H1 (cell line): ENCODE data around the gene TUT1. TPM values are rescaled to one million over a fixed set of nuclear protein-coding genes. Genes with fewer than 3 reads are reported as not detected.
A peak's percentile ranks its signal among the peaks of the same experiment; 100 is the strongest.

Experiments
- CTCF ChIA-PET: fragments of 300-600 bp; sonication (Branson Sonifier 250); formaldehyde crosslinking; loops from one replicate; lab custom pipeline; 2021; ENCODE audit not compliant: partially characterized antibody; lab: Charles Lee
- POLR2A ChIA-PET: fragments of 300-600 bp; sonication (Branson Sonifier 250); formaldehyde crosslinking; loops from one replicate; lab custom pipeline; 2021; ENCODE audit warnings: inconsistent platforms; ENCODE audit not compliant: partially characterized antibody; lab: Charles Lee
- DNase-seq, 2 experiments: peaks; one replicate each; pipeline versions ENCODE4 v3.0.0 to v3.0.0-alpha.2; 2010 to 2022; ENCODE audit warnings: low spot score in 2 of 2, low read depth in 1 of 2, mixed read lengths in 1 of 2
- FAIRE-seq: peaks from 2 replicates; lab custom pipeline; 2011; peaks lifted over from hg19 to GRCh38; lab: Jason Lieb, UNC
- H2AFZ ChIP-seq: 2 replicates; pipeline ENCODE4 v1.8.1; 2012; ENCODE audit warnings: low read length, inconsistent platforms
- H2AK5ac ChIP-seq: 2 replicates; pipeline ENCODE4 v1.6.1; 2013; ENCODE audit warnings: low read depth, low read length
- H2BK120ac ChIP-seq: replicated peaks from 2 replicates; pipeline ENCODE3; 2013; ENCODE audit warnings: low read depth, low read length, inconsistent platforms
- H2BK12ac ChIP-seq: 2 replicates; pipeline ENCODE4 v1.6.1; 2013; ENCODE audit warnings: low read depth, low read length
- H2BK15ac ChIP-seq: 2 replicates; pipeline ENCODE4 v1.6.1; 2013; ENCODE audit warnings: low read length
- H2BK20ac ChIP-seq: 2 replicates; pipeline ENCODE4 v1.6.1; 2013; ENCODE audit warnings: low read length
- H2BK5ac ChIP-seq: 2 replicates; pipeline ENCODE4 v1.6.1; 2013; ENCODE audit warnings: low read depth, low read length
- H3K14ac ChIP-seq: 2 replicates; pipeline ENCODE4 v1.6.1; 2013; ENCODE audit warnings: inconsistent platforms; ENCODE audit not compliant: insufficient read length
- H3K18ac ChIP-seq: 2 replicates; pipeline ENCODE4 v1.6.1; 2013; ENCODE audit warnings: low read length; ENCODE audit errors: extremely low read depth
- H3K23ac ChIP-seq: 2 replicates; pipeline ENCODE4 v1.6.1; 2013; ENCODE audit warnings: inconsistent platforms; ENCODE audit not compliant: insufficient read length
- H3K23me2 ChIP-seq: 2 replicates; pipeline ENCODE4 v1.6.1; 2013; ENCODE audit warnings: low read depth, low read length
- H3K27ac ChIP-seq: 2 replicates; pipeline ENCODE4 v1.6.1; 2011; ENCODE audit warnings: low read depth, low read length, inconsistent platforms
- H3K27me3 ChIP-seq, 4 experiments: replicated peaks in 1 of 4; 1 replicate in 1 of 4; 2 replicates in 3 of 4; pipeline versions ENCODE4 v1.6.1 to v1.8.1; 2011 to 2013; ENCODE audit warnings: low read length in 3 of 4, mild to moderate bottlenecking in 3 of 4, inconsistent platforms in 2 of 4, mixed read lengths in 2 of 4, moderate library complexity in 1 of 4; ENCODE audit not compliant: control insufficient read depth in 3 of 4, insufficient read depth in 3 of 4; ENCODE audit errors: extremely low read depth in 1 of 4
- H3K36me3 ChIP-seq, 4 experiments: 2 replicates each; pipeline versions ENCODE4 v1.6.1 to v1.8.1; 2011 to 2013; ENCODE audit warnings: mild to moderate bottlenecking in 4 of 4, low read length in 3 of 4, moderate library complexity in 2 of 4, control low read depth in 1 of 4, inconsistent platforms in 1 of 4; ENCODE audit not compliant: insufficient read depth in 4 of 4, control insufficient read depth in 2 of 4
- H3K4ac ChIP-seq: replicated peaks from 2 replicates; pipeline ENCODE3; 2013; ENCODE audit warnings: low read length, low read depth, mixed read lengths, inconsistent platforms; ENCODE audit not compliant: insufficient read length
- H3K4me1 ChIP-seq, 4 experiments: replicated peaks in 1 of 4; 1 replicate in 1 of 4; 2 replicates in 3 of 4; pipeline versions ENCODE4 v1.6.1 to v1.8.1; 2011 to 2013; ENCODE audit warnings: low read length in 3 of 4, inconsistent platforms in 2 of 4, mixed read lengths in 1 of 4; ENCODE audit not compliant: insufficient read depth in 4 of 4, control insufficient read depth in 3 of 4
- H3K4me2 ChIP-seq, 2 experiments: 2 replicates each; pipeline versions ENCODE4 v1.6.1 to v1.8.1; 2011 to 2013; ENCODE audit warnings: low read depth in 2 of 2, low read length in 2 of 2, control low read depth in 1 of 2, inconsistent platforms in 1 of 2, mild to moderate bottlenecking in 1 of 2; ENCODE audit not compliant: insufficient read depth in 1 of 2
- H3K4me3 ChIP-seq, 4 experiments: fragments of 200-600, 300-600 bp in 1 of 4; sonication (generic), shearing (Covaris generic), sonication (Bioruptor Twin) in 1 of 4; 2 replicates each; pipeline versions ENCODE4 v1.5.1 to v1.8.1; 2011 to 2016; ENCODE audit warnings: low read length in 4 of 4, low read depth in 3 of 4, control low read depth in 2 of 4, inconsistent platforms in 2 of 4, mild to moderate bottlenecking in 2 of 4, mixed read lengths in 1 of 4, moderate library complexity in 1 of 4; ENCODE audit not compliant: insufficient read depth in 2 of 4; ENCODE audit errors: extremely low read depth in 1 of 4
- H3K56ac ChIP-seq: replicated peaks from 2 replicates; pipeline ENCODE3; 2013; ENCODE audit warnings: low read depth, mild to moderate bottlenecking, mixed read lengths, low read length, inconsistent platforms; ENCODE audit not compliant: insufficient read length
- H3K79me1 ChIP-seq: 2 replicates; pipeline ENCODE4 v1.6.1; 2013; ENCODE audit warnings: low read depth, low read length, control low read depth
- H3K79me2 ChIP-seq, 2 experiments: 2 replicates each; pipeline versions ENCODE4 v1.6.1 to v1.8.1; 2012 to 2013; ENCODE audit warnings: low read length in 2 of 2, mild to moderate bottlenecking in 2 of 2, inconsistent platforms in 1 of 2; ENCODE audit not compliant: insufficient read depth in 2 of 2, control insufficient read depth in 1 of 2
- H3K9ac ChIP-seq, 4 experiments: replicated peaks in 1 of 4; 1 replicate in 1 of 4; 2 replicates in 3 of 4; pipeline versions ENCODE4 v1.6.1 to v1.8.1; 2011 to 2013; ENCODE audit warnings: low read depth in 3 of 4, low read length in 3 of 4, control low read depth in 2 of 4, mild to moderate bottlenecking in 2 of 4, moderate library complexity in 2 of 4, inconsistent platforms in 1 of 4; ENCODE audit errors: extremely low read depth in 1 of 4
- H3K9me3 ChIP-seq, 2 experiments: 2 replicates each; pipeline versions ENCODE4 v1.6.1 to v1.8.1; 2012 to 2013; ENCODE audit warnings: mild to moderate bottlenecking in 2 of 2, moderate library complexity in 2 of 2, control low read depth in 1 of 2, inconsistent platforms in 1 of 2, low read depth in 1 of 2, low read length in 1 of 2, mixed read lengths in 1 of 2; ENCODE audit not compliant: insufficient read depth in 2 of 2
- H4K20me1 ChIP-seq, 2 experiments: replicated peaks in 1 of 2; 2 replicates each; pipeline versions ENCODE3 to v1.8.1; 2011 to 2013; ENCODE audit warnings: inconsistent platforms in 2 of 2, low read length in 2 of 2, mild to moderate bottlenecking in 1 of 2; ENCODE audit not compliant: insufficient read depth in 2 of 2, control insufficient read depth in 1 of 2
- H4K5ac ChIP-seq: 2 replicates; pipeline ENCODE4 v1.6.1; 2013; ENCODE audit warnings: low read length, low read depth, mixed read lengths, inconsistent platforms; ENCODE audit not compliant: insufficient read length
- H4K8ac ChIP-seq: 2 replicates; pipeline ENCODE4 v1.8.0; 2013; ENCODE audit warnings: mild to moderate bottlenecking, moderate library complexity, low read length, inconsistent platforms; ENCODE audit not compliant: insufficient read depth; ENCODE audit errors: extremely low read depth
- H4K91ac ChIP-seq: replicated peaks from 2 replicates; pipeline ENCODE3; 2013; ENCODE audit warnings: low read length, mixed read lengths, inconsistent platforms; ENCODE audit not compliant: insufficient read length
- ASH2L ChIP-seq: fragments of 200-600, 300-600 bp; sonication (generic); IDR thresholded peaks from one replicate; pipeline ENCODE4 v1.7.1; 2017; ENCODE audit warnings: low read length
- CBX8 ChIP-seq: fragments of 300-800, 300-1000 bp; sonication (generic); IDR thresholded peaks from 2 replicates; pipeline ENCODE4 v1.7.1; 2016; ENCODE audit warnings: low read depth, low read length, borderline replicate concordance
- KDM4A ChIP-seq: IDR thresholded peaks from one replicate; pipeline ENCODE4 v1.7.1; 2012; ENCODE audit warnings: low read depth, mild to moderate bottlenecking, moderate library complexity, low read length, inconsistent platforms; ENCODE audit not compliant: severe bottlenecking
- SIN3A ChIP-seq, 2 experiments: IDR thresholded peaks in 1 of 2; conservative IDR thresholded peaks in 1 of 2; 2 replicates each; pipeline ENCODE4 v1.6.1; 2011 to 2012; ENCODE audit warnings: low read length in 2 of 2, improper control_type of control experiment in 1 of 2, low read depth in 1 of 2, mild to moderate bottlenecking in 1 of 2
- SRF ChIP-seq: IDR thresholded peaks from 2 replicates; pipeline ENCODE4 v1.6.1; 2011; ENCODE audit warnings: mild to moderate bottlenecking, low read depth, low read length, moderate library complexity
- WGBS, 2 experiments: shearing (Covaris generic) in 1 of 2; methylation state at CpG; one replicate each; pipeline versions ENCODE4 v1.1.6 to v1.1.7; 2013 to 2015; ENCODE audit warnings: low lambda C conversion rate in 2 of 2, mixed read lengths in 2 of 2, inconsistent platforms in 1 of 2, low coverage in 1 of 2, missing lambda C conversion rate in 1 of 2; ENCODE audit not compliant: insufficient replicate concordance in 2 of 2, insufficient coverage in 1 of 2, insufficient read length in 1 of 2; ENCODE audit errors: extremely low coverage in 1 of 2, missing lambda C conversion rate in 1 of 2; 5-methylcytosine and 5-hydroxymethylcytosine counted together
- polyA plus RNA-seq, 7 experiments: library from polyadenylated mRNA; depleted of rRNA in 3 of 7; stranded (reverse) in 5 of 7; unstranded in 2 of 7; fragments of >200 nt in 5 of 7; fragments of 200-250 nt in 2 of 7; gene quantifications; 1 replicate in 5 of 7; 2 replicates in 1 of 7; 4 replicates in 1 of 7; pipeline versions ENCODE4 v1.2.1 to v1.2.3, GENCODE V29; 2011 to 2013; ENCODE audit warnings: missing spikeins in 2 of 7, mixed read lengths in 2 of 7
- total RNA-seq: library from RNA; stranded (reverse); fragmentation: NEBNext Ultra II Directional; extraction: Animal tissue kit (Norgen Biotek cat#: 25700); gene quantifications from 2 replicates; pipeline ENCODE4 v1.2.1, GENCODE V29; 2021

The TUT1 gene
- total and polyA plus RNA-seq, 2 of the 8 experiments (the other 6 are each of a cell fraction or from before 2014, with no cell fraction given): 17.8 to 24.6 TPM

DNA sequence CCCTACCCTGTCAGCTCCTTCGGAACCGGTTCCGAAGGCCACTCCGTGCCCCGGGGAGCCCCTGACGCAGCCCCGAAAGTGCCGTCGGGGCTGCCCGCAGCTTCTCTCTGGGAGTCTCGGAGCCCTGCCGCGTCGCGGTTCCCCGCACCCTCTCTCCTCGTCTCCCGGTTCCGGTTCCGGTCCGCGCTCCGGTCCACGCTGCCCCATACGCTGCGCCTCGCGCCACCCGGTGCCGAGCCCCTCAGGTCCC, 9.7 kb upstream of the TUT1 start:
- TF ChIP-seq SIN3A (conservative IDR thresholded peaks at IDR 0.05 in 1 of 2, IDR thresholded peaks at IDR 0.05 in 1 of 2; ENCODE audit: low read depth in 1 of 2, low read length in 2 of 2): 0 out of 4 replicates have a peak, but pooled peaks of 1 of the 2 experiments have one; percentile 19
- TF ChIP-seq CBX8: no peak
- peak; percentile 68 for TF ChIP-seq ASH2L
- TF ChIP-seq KDM4A: peak; percentile 59
- no peak for TF ChIP-seq SRF
- H3K18ac ChIP-seq: peak overlapping the region; percentile 81; the same call in 1 of the 2 replicates
- H3K4me1 ChIP-seq: peaks cover 7 to 32% (median 17%) of the 10 kb centered on the region in 4 experiments
- H3K9me3 ChIP-seq: no peaks in the 10 kb centered on the region
- H3K27me3 ChIP-seq: peaks cover 0 to 13% (median 11%) of the 10 kb centered on the region in 4 experiments; a peak in 6 of 7 replicates
- H3K79me1 ChIP-seq: no peaks in the 10 kb centered on the region; the same call in 1 of the 2 replicates
- H3K79me2 ChIP-seq: peaks cover 0 to 28% of the 10 kb centered on the region in 2 experiments; a peak in 2 of 4 replicates
- H3K23ac ChIP-seq: no peak overlapping the region
- FAIRE-seq: no peak
- peak overlapping the region; percentile 28 for H4K91ac ChIP-seq
- ChIA-PET CTCF (interaction anchor here (0.6 to 2.2 kb wide), 7 partner anchors 9 to 93 kb away, joined by 3 to 24 read pairs (median 3); partner anchors contain the start of genes EML3, ROM1 and TUT1), POLR2A (interaction anchor here (0.8 to 12.3 kb wide), 25 partner anchors 9 to 280 kb away, joined by 3 to 235 read pairs (median 3); partner anchors contain the start of genes B3GAT3, C11orf98, CSKMT and EEF1G)
- H2BK120ac ChIP-seq: no peak overlapping the region
- peak overlapping the region; percentile 95 for H4K8ac ChIP-seq
- H2BK5ac ChIP-seq: 0 out of 2 replicates have a peak overlapping the region, but pooled peaks have one; percentile 75
- H3K27ac ChIP-seq: peak overlapping the region; percentile 79; the same call in 1 of the 2 replicates
- H2BK12ac ChIP-seq: no peak overlapping the region
- peaks cover 17% of the 10 kb centered on the region; the same call in 1 of the 2 replicates for H3K23me2 ChIP-seq
- H2BK15ac ChIP-seq: no peak overlapping the region
- H4K5ac ChIP-seq: peak overlapping the region; percentile 47
- DNase-seq: no peak
- H3K14ac ChIP-seq: no peak overlapping the region
- no peak overlapping the region for H2AFZ ChIP-seq
- peaks cover 3 to 11% of the 10 kb centered on the region in 2 experiments for H4K20me1 ChIP-seq
- H3K56ac ChIP-seq: peak overlapping the region; percentile 50
- H2AK5ac ChIP-seq: no peak overlapping the region
- H3K4me2 ChIP-seq: peak overlapping the region; percentile 72 to 95
- H3K4me3 ChIP-seq: peak overlapping the region; percentile 74 to 86 (median 84)
- peak overlapping the region; percentile 14 for H3K4ac ChIP-seq
- peak overlapping the region; percentile 83 to 99 (median 87) for H3K9ac ChIP-seq
- peaks cover 22 to 25% (median 23%) of the 10 kb centered on the region in 4 experiments for H3K36me3 ChIP-seq
- no peak overlapping the region for H2BK20ac ChIP-seq
- WGBS, 2 experiments: 1% methylated on average over 16 of the region's 30 CpGs; no CpG with 5 or more reads in 1 of the 2 experiments
